Lower lobe of right lung (tissue), 2 donors: ENCODE measurements around the gene TMIE. TPM values are rescaled to one million over a fixed set of nuclear protein-coding genes. Genes with fewer than 3 reads are reported as not detected.

ENCODE experiments used
- ATAC-seq, 2 donors: fragments of 200-7000 bp; cut with Tn5 transposase; one replicate each; pipeline ENCODE4 v1.9.1; 2020 to 2022; ENCODE audit warnings: mild to moderate bottlenecking in 2 of 2, moderate library complexity in 2 of 2
- DNase-seq: peaks from one replicate; pipeline ENCODE4 v3.0.0-alpha.2; 2020
- H3K27ac ChIP-seq: fragments of 200-600 bp; one replicate; pipeline ENCODE4 v1.8.0; 2022
- H3K27me3 ChIP-seq: fragments of 200-600 bp; one replicate; pipeline ENCODE4 v1.8.0; 2022; ENCODE audit warnings: low read depth
- H3K36me3 ChIP-seq: fragments of 200-600 bp; one replicate; pipeline ENCODE4 v1.8.0; 2022; ENCODE audit warnings: mild to moderate bottlenecking
- H3K4me1 ChIP-seq: fragments of 200-600 bp; one replicate; pipeline ENCODE4 v1.8.0; 2022
- H3K4me3 ChIP-seq: fragments of 200-600 bp; one replicate; pipeline ENCODE4 v1.8.0; 2022; ENCODE audit warnings: mild to moderate bottlenecking
- H3K9me3 ChIP-seq: fragments of 200-600 bp; one replicate; pipeline ENCODE4 v1.8.0; 2022
- CTCF ChIP-seq: fragments of 200-600 bp; IDR thresholded peaks from one replicate; pipeline ENCODE4 v1.8.0; 2022; ENCODE audit warnings: antibody characterized with exemption, mild to moderate bottlenecking
- intact Hi-C: fragments of 100-400 bp; cut with DNase I; formaldehyde crosslinking; loops from one replicate; pipeline ENCODE4 v1.11.0; 2022
- total RNA-seq: library from RNA; stranded (reverse); fragmentation: NEBNext Ultra II Directional; extraction: Animal tissue kit (Norgen Biotek cat#: 25700); gene quantifications from one replicate; pipeline ENCODE4 v1.2.1, GENCODE V29; 2021
- donor health status: DM: no; HTN: yes; CAD: no; lungs with severe emphysema.

The TMIE gene
- total RNA-seq, 1 donor from 2014 or later: 1.0 TPM

GRCh38 chr3:46709721-46710120 is 8.5 kb downstream of the TMIE start:
- no peaks in the 10 kb centered on the region for H3K4me1 ChIP-seq
- no peak overlapping the region for H3K27ac ChIP-seq
- no peak overlapping the region for H3K4me3 ChIP-seq
- no peak for TF ChIP-seq CTCF
- no peaks in the 10 kb centered on the region for H3K27me3 ChIP-seq
- no peaks in the 10 kb centered on the region for H3K9me3 ChIP-seq
- no peaks in the 10 kb centered on the region for H3K36me3 ChIP-seq
- no peak for ATAC-seq
- DNase-seq: peak; percentile 36
- intact Hi-C loops: loop anchor here (10.0 kb wide), 1 partner anchor 185 kb away; no protein-coding TSS in a partner anchor

DNA sequence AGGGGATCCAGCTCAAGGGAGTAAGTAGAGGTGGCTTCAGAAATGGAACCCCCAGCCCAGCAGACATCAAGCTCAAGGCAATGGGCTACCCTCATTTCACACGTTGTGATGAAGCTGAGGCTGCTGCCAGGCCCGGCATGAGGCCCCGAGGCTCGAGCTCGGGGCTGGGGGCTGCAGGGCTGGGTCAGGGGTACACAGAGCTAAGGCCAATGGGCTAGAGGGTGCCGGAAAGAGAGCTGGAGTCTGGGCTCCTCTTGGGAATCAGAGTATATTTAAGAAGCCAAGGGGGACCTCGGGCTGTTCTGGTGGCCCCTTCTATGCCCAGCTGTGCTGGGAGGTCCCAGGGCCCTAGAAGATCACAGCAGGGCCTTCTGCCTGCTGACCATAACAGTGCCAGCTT is 9.0 kb downstream of the TMIE start:
- Histone ChIP-seq H3K36me3 (no peaks in the 10 kb centered on the region), H3K4me3 (no peak overlapping the region), H3K27ac (no peak overlapping the region), H3K4me1 (no peaks in the 10 kb centered on the region), H3K27me3 (no peaks in the 10 kb centered on the region), H3K9me3 (no peaks in the 10 kb centered on the region)
- intact Hi-C loops: no loop called here
- TF ChIP-seq CTCF: no peak
- no peak for ATAC-seq
- DNase-seq: peak; percentile 14

GRCh38 chr3:46710671-46711295 is 9.6 kb downstream of the TMIE start:
- intact Hi-C loops: no loop called here
- peak; percentile 27 for DNase-seq
- no peak overlapping the region for H3K27ac ChIP-seq
- no peak for TF ChIP-seq CTCF
- no peak overlapping the region for H3K4me3 ChIP-seq
- no peaks in the 10 kb centered on the region for H3K36me3 ChIP-seq
- H3K9me3 ChIP-seq: no peaks in the 10 kb centered on the region
- ATAC-seq: no peak
- no peaks in the 10 kb centered on the region for H3K4me1 ChIP-seq
- H3K27me3 ChIP-seq: no peaks in the 10 kb centered on the region

- DNase-seq (peak; percentile 30), ATAC-seq (no peak)
- Histone ChIP-seq H3K4me3 (no peak overlapping the region), H3K36me3 (no peaks in the 10 kb centered on the region), H3K4me1 (no peaks in the 10 kb centered on the region), H3K27me3 (no peaks in the 10 kb centered on the region), H3K27ac (no peak overlapping the region), H3K9me3 (no peaks in the 10 kb centered on the region)
- no peak for TF ChIP-seq CTCF
- intact Hi-C loops: no loop called here
Observed at GRCh38 chr3:46711305-46711704, 10.1 kb downstream of the TMIE start.

DNA sequence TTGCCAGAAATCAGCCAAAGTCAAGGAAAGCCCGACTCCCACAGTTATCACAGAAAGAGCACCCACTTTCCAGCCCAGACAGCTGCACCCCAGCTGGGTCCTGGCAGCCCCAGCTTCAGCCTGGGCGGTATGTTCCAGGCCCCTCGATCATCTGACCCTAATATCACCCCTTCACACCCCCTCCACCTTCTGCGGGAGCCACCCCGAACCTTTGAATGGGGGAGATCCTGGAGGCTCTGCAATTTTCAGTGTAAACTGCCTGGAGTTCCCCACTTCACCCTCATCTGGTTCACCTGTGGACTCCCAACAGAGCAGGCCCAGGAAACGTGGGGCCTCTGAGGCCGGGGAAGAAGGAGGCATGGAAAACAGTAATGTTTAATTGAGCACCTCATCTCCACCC is 10.6 kb downstream of the TMIE start:
- DNase-seq: peak; percentile 22
- TF ChIP-seq CTCF: no peak
- H3K36me3 ChIP-seq: no peaks in the 10 kb centered on the region
- H3K9me3 ChIP-seq: no peaks in the 10 kb centered on the region
- no peak overlapping the region for H3K4me3 ChIP-seq
- no peaks in the 10 kb centered on the region for H3K4me1 ChIP-seq
- H3K27me3 ChIP-seq: no peaks in the 10 kb centered on the region
- intact Hi-C loops: no loop called here
- H3K27ac ChIP-seq: no peak overlapping the region
- no peak for ATAC-seq
